C4-2B (cell line): ENCODE data around the gene NTNG2.

Experiments used
- H3K27ac ChIP-seq: fragments of 450-650 bp; 2 replicates; pipeline ENCODE4 v1.5.1; 2017
- ZFX ChIP-seq: fragments of 450-650 bp; IDR thresholded peaks from 2 replicates; pipeline ENCODE4 v1.6.1; 2017
- TF ChIP-seq, protein P1 (sequence below): fragments of 450-650 bp; conservative IDR thresholded peaks from 2 replicates; pipeline ENCODE4 v1.5.1; 2017; ENCODE audit warnings: mild to moderate bottlenecking

Gene NTNG2

DNA sequence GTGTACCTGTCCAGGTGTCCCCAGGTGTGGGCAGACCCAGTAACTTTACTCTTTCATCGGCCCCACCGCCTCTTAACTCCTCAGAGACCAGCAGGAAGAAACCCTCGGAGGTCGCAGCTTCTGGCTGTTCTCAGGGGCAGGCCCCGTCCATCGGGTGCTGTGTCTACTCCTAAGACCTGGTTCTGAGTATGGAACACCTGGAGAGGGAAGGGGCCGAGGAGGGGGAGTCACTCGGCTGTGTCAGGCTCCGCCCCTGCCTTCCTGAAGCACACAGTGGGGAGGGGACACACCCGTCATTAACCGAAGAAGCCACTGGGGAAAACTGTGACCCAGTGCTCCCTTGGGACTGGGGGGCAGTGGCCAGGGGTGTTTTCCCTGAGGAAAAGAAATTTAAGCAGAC is 22.3 kb downstream of the NTNG2 start:
- no peak overlapping the region for H3K27ac ChIP-seq
- TF ChIP-seq, protein P1, sequence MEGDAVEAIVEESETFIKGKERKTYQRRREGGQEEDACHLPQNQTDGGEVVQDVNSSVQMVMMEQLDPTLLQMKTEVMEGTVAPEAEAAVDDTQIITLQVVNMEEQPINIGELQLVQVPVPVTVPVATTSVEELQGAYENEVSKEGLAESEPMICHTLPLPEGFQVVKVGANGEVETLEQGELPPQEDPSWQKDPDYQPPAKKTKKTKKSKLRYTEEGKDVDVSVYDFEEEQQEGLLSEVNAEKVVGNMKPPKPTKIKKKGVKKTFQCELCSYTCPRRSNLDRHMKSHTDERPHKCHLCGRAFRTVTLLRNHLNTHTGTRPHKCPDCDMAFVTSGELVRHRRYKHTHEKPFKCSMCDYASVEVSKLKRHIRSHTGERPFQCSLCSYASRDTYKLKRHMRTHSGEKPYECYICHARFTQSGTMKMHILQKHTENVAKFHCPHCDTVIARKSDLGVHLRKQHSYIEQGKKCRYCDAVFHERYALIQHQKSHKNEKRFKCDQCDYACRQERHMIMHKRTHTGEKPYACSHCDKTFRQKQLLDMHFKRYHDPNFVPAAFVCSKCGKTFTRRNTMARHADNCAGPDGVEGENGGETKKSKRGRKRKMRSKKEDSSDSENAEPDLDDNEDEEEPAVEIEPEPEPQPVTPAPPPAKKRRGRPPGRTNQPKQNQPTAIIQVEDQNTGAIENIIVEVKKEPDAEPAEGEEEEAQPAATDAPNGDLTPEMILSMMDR = no peak
- TF ChIP-seq ZFX = no peak

DNA sequence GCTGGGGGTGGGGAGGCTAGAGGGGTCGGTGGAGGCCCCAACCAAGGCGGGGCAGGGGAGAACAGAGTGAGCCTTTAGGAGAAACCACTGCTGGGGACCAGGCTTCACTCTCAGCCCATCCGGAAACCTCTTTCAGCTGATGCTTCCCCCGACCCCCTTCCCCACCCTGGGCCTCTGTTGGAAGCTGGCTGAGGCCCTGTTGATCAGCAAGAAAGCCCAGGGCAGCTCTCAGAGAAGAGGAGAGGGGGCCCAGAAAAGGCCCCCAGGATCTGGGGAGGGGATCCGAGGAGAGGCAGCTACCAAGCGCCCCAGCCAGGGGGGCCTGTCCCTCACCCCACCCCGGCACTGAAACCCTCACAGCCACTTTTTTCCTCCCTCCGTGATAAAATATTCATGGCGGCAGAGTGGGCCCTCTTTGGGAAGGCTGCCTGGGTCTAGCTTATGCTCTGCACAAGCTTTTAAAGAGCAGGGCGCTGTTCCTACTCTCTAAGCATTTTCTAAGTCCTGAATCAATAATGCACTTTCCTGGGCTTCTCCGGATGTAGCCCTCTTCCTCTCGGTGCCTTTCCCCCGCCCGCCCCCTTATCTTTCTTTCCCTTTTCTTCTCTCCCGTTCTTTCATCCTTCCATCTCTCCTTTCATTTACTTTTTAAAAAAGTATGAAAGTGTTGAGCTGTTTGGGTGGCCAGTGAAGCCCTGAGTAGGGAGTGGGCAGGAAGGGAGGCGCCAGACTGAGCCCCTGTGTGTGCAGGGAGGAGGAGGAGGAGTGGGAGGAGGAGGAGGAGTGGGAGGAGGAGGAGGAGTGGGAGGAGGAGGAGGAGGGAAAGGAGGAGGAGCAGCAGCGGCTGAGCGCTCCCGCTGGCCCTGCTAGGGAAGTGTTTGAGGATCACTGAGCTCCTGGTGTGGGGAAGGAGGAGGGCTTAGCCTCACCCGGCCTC is 23.5 kb downstream of the NTNG2 start:
- no peak overlapping the region for H3K27ac ChIP-seq
- TF ChIP-seq, protein P1 = no peak
- TF ChIP-seq ZFX = no peak

DNA sequence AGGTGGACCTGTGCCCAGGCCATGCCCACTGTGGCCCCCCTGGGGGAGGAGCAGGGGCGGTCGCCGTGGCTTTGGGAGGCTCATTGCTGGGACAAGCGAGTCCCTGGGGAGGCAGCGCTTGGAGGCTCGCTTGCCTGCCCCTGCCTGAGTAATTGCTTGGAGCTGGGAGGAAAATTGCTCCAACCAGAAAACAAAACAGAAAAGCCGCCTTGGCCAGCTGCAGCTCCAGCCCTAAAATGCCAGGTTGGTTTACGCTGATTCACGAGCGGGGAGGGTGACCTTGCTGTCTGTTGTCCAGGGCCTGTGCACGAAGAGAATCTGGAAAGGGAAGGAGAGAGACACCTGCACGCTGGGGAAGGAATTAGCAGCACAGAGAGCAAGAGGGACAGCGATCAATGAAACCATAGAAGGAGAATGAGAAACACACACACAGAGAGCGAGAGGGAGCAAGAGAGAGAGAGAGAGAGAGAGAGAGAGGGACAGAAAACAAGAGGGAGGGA is 25.3 kb downstream of the NTNG2 start:
- no peak overlapping the region for H3K27ac ChIP-seq
- TF ChIP-seq, protein P1 = no peak

DNA sequence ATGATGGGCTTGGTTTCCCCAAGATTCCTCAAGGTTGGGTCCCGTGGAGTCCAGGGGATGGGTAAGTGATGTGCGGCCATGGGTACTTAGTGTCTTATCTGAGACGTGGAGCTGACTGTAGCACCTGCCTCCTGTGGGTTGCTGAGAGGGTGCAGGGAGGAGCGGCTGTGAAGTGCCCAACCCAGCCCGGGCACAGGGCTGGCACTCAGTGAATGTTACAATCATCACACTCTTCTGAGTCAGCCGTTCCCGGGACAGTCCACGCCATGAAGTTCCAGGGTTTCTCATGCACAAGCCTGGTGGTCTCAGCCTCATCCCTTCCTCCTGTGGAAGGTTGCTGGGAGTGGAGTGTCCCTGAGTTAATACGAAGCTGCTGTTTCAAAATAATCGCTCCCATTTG is 29.1 kb downstream of the NTNG2 start:
- TF ChIP-seq, protein P1 = no peak
- no peak for TF ChIP-seq ZFX
- H3K27ac ChIP-seq = no peak overlapping the region

DNA sequence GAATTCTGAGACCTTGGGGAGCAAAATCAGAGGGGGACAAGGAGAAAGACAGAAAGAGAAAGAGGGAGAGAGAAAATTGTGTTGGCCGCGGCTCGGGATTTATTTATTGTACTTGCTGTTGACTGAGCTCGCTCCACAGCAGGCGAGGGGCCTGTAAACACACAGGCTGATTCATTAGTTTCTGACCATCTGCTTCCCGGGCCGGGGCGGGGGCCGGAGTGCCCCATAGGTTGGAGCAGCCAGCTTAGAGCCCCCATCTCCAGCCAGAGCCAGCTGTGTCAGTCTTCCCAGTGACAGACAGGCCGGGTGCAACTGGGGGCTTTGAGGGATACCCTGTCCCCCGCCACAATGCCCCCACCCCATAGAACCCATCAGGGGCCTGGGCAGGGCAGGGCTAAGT is 30.9 kb downstream of the NTNG2 start:
- H3K27ac ChIP-seq = no peak overlapping the region
- TF ChIP-seq, protein P1 = no peak
- TF ChIP-seq ZFX = no peak

DNA sequence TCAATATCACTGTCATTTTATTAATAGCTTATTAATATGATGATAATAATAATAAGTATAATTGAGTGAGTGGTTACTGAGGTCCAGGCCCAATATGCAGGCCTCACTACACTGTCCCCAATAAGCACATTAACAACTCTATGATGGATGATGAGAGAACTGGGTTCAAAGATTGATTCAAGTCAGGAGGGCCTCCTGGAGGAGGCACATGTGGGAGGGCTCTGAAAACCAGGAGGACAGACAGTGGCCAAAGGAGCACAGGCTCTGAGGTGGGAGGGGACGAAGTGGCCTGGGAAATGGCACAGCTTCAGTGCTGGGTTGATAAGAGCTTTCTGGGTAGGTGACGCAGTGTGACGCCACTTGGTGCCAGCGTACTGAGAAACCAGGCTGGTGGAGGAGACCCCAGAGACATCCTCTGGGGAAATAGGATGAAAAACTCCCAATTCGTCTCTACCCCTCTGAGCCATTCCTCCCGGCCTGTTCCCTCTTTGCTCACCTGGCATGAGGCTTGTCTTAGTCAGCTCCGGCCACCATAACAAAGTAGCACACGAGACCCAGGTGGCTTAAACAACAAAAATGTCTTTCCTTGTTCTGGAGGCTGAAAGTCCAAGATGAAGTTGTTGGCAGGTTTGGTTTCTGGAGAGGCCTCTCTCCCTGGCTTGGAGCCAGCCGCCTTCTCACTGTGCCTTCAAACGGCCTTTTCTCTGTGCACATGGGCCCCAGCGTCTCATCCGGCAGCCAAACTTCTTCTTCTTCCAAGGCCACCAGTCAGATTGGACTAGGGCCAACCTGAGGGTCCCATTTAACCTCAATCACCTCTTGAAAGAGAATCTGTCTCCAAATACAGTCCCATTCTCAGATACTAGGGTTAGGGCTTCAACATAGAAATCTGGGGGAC is 31.6 kb downstream of the NTNG2 start:
- no peak for TF ChIP-seq ZFX
- TF ChIP-seq, protein P1 = no peak
- no peak overlapping the region for H3K27ac ChIP-seq

DNA sequence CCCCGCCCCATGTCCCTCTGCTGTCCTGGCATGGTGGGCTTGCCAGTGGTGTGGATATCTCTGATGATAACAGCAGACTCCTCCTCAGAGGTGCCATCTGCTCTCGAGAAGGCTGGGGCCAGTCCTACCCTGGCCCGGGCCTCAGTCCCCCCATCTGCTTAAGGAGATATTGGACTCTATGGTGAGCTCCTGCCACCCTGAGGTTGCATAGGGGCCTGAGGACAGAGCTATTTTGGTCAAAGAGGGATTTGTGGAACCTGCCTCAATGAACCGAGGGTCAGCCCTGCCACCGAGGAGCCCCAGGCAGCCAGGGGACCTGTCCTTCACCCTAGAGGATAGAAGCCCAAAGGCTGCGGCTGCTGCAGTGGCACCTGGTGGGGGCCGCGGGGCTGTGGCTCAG is 32.6 kb downstream of the NTNG2 start:
- TF ChIP-seq ZFX = no peak
- TF ChIP-seq, protein P1 = no peak
- no peak overlapping the region for H3K27ac ChIP-seq
